Mesothelial cell of epicardium (in vitro differentiated cells): Measurements from ENCODE around the gene SAMD13. TPM values are rescaled to one million over a fixed set of nuclear protein-coding genes. Genes with fewer than 3 reads are reported as not detected.

ENCODE experiments used
- DNase-seq, 2 experiments: peaks; one replicate each; pipeline ENCODE4 v3.0.0; 2021; ENCODE audit warnings: low spot score in 2 of 2; ENCODE audit not compliant: unreplicated experiment in 2 of 2
- H3K27ac Mint-ChIP-seq: 2 replicates; pipeline ENCODE4 v1.8.0; 2021; ENCODE audit warnings: mixed read lengths
- H3K27me3 Mint-ChIP-seq: 2 replicates; pipeline ENCODE4 v1.8.0; 2021; ENCODE audit warnings: low read depth, mixed read lengths
- H3K36me3 Mint-ChIP-seq: 2 replicates; pipeline ENCODE4 v1.8.0; 2021; ENCODE audit warnings: mixed read lengths
- H3K4me1 Mint-ChIP-seq: 2 replicates; pipeline ENCODE4 v1.8.0; 2021; ENCODE audit warnings: mixed read lengths
- H3K4me3 Mint-ChIP-seq: 2 replicates; pipeline ENCODE4 v1.8.0; 2021; ENCODE audit warnings: mild to moderate bottlenecking, moderate library complexity, mixed read lengths
- H3K9me3 Mint-ChIP-seq: 2 replicates; pipeline ENCODE4 v1.8.0; 2021; ENCODE audit warnings: mixed read lengths
- total RNA-seq: library from RNA; stranded (reverse); gene quantifications from 3 replicates; pipeline ENCODE4 v1.2.1, GENCODE V29; 2021
- TF ChIP-seq, protein P1 (sequence below): fragments of 200-600 bp; sonication (generic); IDR thresholded peaks from one replicate; pipeline ENCODE4 v1.5.0; 2021; ENCODE audit warnings: antibody characterized with exemption; ENCODE audit not compliant: unreplicated experiment

The SAMD13 gene
- total RNA-seq, 1 donor from 2014 or later: 3.6 TPM

DNA sequence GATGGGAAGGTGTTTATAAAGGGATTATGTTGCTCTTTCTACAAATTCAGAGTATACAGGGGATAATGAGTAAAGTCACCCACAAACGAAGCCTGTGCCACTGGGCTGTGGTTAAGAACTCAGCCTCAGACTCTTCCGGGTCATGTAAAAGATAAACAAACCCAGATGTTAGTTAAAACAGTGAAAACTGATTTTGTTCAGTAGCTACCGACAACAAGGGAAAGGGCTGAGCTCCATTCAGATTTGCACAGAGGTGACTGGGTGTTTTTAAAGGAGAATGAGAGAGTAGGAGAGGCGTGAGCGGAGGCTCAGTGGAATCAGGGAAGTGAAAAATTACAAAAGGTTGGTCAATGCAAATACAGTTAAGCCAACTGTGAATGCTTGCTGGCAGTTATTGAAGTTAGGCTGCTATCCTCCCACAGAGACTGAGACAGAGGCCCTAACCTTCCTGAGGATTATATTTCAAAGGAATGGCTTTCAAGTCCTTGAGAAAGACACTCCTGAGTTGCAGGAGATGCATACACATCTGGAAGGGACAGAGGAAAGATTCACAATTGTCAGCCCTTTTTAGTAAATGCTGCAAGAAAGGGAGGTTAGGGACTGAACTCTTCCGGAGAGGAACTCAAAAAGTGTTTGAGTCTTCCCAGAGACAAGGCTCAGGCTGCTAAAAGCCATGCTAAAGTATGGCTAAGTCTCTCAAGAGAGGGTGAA lies 29.9 kb upstream of the SAMD13 start:
- TF ChIP-seq, protein P1, sequence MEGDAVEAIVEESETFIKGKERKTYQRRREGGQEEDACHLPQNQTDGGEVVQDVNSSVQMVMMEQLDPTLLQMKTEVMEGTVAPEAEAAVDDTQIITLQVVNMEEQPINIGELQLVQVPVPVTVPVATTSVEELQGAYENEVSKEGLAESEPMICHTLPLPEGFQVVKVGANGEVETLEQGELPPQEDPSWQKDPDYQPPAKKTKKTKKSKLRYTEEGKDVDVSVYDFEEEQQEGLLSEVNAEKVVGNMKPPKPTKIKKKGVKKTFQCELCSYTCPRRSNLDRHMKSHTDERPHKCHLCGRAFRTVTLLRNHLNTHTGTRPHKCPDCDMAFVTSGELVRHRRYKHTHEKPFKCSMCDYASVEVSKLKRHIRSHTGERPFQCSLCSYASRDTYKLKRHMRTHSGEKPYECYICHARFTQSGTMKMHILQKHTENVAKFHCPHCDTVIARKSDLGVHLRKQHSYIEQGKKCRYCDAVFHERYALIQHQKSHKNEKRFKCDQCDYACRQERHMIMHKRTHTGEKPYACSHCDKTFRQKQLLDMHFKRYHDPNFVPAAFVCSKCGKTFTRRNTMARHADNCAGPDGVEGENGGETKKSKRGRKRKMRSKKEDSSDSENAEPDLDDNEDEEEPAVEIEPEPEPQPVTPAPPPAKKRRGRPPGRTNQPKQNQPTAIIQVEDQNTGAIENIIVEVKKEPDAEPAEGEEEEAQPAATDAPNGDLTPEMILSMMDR: no peak
- Mint-ChIP-seq H3K4me1 (peaks cover 41% of the 10 kb centered on the region), H3K36me3 (no peaks in the 10 kb centered on the region), H3K27ac (peak overlapping the region; percentile 92), H3K27me3 (no peaks in the 10 kb centered on the region), H3K4me3 (no peak overlapping the region), H3K9me3 (peaks cover 14% of the 10 kb centered on the region)
- DNase-seq: no peak

DNA sequence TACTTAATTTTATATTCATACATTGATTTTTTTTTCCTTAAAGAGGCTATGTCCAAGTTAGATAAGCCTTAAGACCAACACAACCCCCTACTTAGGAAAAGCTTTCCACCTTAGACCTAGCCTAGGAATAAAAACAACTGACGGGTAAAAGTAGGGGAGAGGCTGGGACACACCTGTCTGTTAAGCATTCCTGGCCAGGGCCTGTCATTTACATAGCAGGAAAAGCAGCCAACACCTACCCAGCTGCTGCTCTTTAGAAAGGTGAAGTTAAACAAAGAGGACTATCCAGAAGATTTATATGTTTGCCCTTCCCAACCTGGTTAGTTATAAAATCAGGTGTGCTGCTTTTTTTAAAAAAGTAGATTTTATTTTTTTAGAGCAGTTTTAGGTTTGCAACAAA lies 29.1 kb upstream of the SAMD13 start:
- H3K9me3 Mint-ChIP-seq: peaks cover 14% of the 10 kb centered on the region
- H3K4me3 Mint-ChIP-seq: no peak overlapping the region
- H3K4me1 Mint-ChIP-seq: peaks cover 37% of the 10 kb centered on the region
- no peak for DNase-seq
- peak overlapping the region; percentile 92 for H3K27ac Mint-ChIP-seq
- no peaks in the 10 kb centered on the region for H3K36me3 Mint-ChIP-seq
- TF ChIP-seq, protein P1: no peak
- no peaks in the 10 kb centered on the region for H3K27me3 Mint-ChIP-seq

DNA sequence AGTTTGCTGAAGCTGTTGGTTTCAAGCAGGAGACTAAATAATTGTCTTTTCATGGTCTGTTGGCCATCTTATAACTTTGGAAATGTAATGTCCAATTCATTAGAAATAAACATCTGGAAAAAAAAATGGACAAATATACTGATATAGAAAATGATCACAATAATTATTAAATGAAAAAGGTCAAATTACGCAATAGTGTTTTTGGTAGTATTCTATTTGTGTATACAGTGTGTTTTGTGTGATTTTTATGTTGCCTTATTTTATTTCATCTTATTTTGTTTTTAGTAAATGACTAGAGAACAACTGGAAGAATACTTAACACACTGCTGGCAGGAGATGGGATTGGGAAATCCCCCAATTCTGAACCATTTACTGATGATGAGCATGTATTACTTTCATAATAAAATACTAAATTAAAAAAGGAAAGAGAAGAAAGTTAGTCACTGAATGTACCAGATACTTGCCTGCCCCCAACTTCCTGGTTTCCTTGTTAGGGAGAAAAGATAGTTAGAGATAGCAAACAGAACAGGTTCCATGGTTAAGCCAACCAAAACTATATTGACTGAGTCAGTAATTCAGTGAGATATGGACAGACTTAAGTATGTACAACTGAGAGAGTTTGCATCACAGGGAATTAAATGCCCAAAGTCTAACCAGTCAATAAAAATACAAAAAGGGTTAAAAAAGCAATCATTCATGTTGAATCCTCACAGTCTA lies 24.0 kb upstream of the SAMD13 start:
- H3K27ac Mint-ChIP-seq: no peak overlapping the region
- peaks cover 5% of the 10 kb centered on the region for H3K4me1 Mint-ChIP-seq
- no peaks in the 10 kb centered on the region for H3K36me3 Mint-ChIP-seq
- H3K9me3 Mint-ChIP-seq: peaks cover 14% of the 10 kb centered on the region
- TF ChIP-seq, protein P1: no peak
- no peak overlapping the region for H3K4me3 Mint-ChIP-seq
- DNase-seq: no peak
- H3K27me3 Mint-ChIP-seq: no peaks in the 10 kb centered on the region

DNA sequence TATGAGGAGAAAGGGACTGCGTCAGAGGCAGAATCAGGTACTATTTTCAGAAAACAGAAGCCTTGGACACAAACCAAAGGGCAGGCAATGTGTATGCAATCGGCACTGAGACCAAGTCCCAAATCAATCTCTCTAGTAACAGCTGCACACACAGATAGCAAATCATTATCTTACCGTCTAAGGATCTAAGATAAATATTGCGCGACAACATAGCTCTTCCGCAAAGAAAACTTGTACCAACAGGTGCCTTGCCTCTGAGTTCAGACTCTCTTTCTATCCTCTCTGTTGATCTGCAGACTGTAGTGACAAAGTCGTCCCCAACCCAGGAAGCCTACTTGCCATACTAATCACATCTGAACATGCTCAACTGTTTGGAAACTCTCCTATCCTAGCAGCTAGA lies 22.6 kb upstream of the SAMD13 start:
- Mint-ChIP-seq H3K4me1 (no peaks in the 10 kb centered on the region), H3K36me3 (no peaks in the 10 kb centered on the region), H3K9me3 (peaks cover 5% of the 10 kb centered on the region), H3K27me3 (no peaks in the 10 kb centered on the region), H3K27ac (no peak overlapping the region), H3K4me3 (no peak overlapping the region)
- TF ChIP-seq, protein P1: no peak
- DNase-seq: no peak

DNA sequence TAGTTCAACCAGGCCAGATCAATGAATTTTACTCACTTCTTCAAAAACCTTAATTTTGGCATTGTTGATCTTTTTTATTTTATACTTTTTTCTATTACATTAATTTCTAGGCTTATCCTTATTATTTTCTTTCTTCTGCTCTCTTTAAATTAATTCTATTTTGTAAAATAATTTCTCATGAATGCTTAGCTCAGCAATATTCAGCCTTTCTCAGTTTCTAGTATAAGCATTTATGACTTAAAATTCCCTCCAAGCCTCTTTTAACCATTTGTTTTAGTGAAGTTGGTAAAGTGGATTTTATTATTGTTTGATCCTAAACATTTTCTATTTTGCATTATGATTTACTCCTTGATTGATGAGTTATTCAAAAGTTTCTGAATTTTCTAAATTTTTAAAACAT lies 20.6 kb upstream of the SAMD13 start:
- Mint-ChIP-seq H3K27ac (no peak overlapping the region), H3K4me1 (no peaks in the 10 kb centered on the region), H3K9me3 (peaks cover under 1% of the 10 kb centered on the region), H3K36me3 (no peaks in the 10 kb centered on the region), H3K4me3 (no peak overlapping the region), H3K27me3 (no peaks in the 10 kb centered on the region)
- TF ChIP-seq, protein P1: no peak
- DNase-seq: no peak
